Progenitor cell of endocrine pancreas (in vitro differentiated cells): ENCODE results near the gene PARK7. TPM values are rescaled to one million over a fixed set of nuclear protein-coding genes. Genes with fewer than 3 reads are reported as not detected.

Experiments
- DNase-seq: peaks from one replicate; pipeline ENCODE4 v3.0.0; 2021; ENCODE audit warnings: low spot score; ENCODE audit not compliant: unreplicated experiment
- H3K27ac Mint-ChIP-seq: 2 replicates; pipeline ENCODE4 v1.8.0; 2021; ENCODE audit warnings: mild to moderate bottlenecking, moderate library complexity, mixed read lengths
- H3K27me3 Mint-ChIP-seq: 2 replicates; pipeline ENCODE4 v1.8.0; 2021; ENCODE audit warnings: mixed read lengths
- H3K36me3 Mint-ChIP-seq: 2 replicates; pipeline ENCODE4 v1.8.0; 2022; ENCODE audit warnings: mixed read lengths; ENCODE audit not compliant: insufficient read depth
- H3K4me1 Mint-ChIP-seq: 2 replicates; pipeline ENCODE4 v1.8.0; 2021; ENCODE audit warnings: low read depth, mixed read lengths
- H3K4me3 Mint-ChIP-seq: 2 replicates; pipeline ENCODE4 v1.8.0; 2021; ENCODE audit warnings: low read depth, mild to moderate bottlenecking, moderate library complexity, mixed read lengths
- H3K9me3 Mint-ChIP-seq: 2 replicates; pipeline ENCODE4 v1.8.0; 2021; ENCODE audit warnings: low read depth, mixed read lengths
- total RNA-seq: library from RNA; stranded (reverse); gene quantifications from 2 replicates; pipeline ENCODE4 v1.2.1, GENCODE V29; 2021
- TF ChIP-seq, protein P1 (sequence below): fragments of 200-600 bp; sonication (generic); IDR thresholded peaks from one replicate; pipeline ENCODE4 v1.5.0; 2021; ENCODE audit warnings: antibody characterized with exemption, mild to moderate bottlenecking; ENCODE audit not compliant: unreplicated experiment

PARK7 gene
- total RNA-seq, 1 donor from 2014 or later, result 218 TPM

DNA sequence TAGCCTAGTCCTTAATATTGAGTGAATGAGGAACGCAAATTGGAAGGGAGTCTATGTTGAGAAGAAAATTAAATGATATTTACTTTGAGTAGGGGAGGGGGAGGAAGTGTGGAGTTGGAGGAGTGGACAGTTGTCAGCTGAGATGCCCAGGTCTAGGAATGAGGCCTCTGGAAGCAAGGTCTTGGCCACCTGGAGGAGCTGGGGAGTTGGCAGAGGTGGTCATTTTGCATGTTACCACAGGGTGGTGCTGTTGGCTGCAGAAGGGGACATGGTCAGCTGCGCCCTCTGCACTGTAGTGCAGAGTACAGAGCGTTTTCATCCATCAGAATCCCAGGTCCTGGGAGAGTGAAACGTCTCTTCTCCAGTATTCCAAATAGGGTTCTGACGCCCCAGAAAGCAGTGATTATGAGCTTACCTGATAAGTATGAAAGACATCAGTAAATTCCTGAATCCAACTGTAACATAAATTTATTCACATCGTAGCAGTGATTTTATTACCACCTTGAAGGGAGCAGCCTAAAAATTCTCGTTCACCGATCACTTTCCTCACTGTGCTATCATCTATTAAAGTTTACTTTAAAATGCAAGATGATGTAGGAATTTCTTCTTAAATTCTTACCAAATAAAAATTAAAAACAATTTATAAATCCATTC, 13.8 kb downstream of the PARK7 start:
- Mint-ChIP-seq H3K9me3 (no peaks in the 10 kb centered on the region), H3K4me1 (no peaks in the 10 kb centered on the region), H3K36me3 (peaks cover 34% of the 10 kb centered on the region), H3K27me3 (no peaks in the 10 kb centered on the region), H3K27ac (peak overlapping the region; percentile 29), H3K4me3 (no peak overlapping the region)
- peak; percentile 70 for DNase-seq
- TF ChIP-seq, protein P1, sequence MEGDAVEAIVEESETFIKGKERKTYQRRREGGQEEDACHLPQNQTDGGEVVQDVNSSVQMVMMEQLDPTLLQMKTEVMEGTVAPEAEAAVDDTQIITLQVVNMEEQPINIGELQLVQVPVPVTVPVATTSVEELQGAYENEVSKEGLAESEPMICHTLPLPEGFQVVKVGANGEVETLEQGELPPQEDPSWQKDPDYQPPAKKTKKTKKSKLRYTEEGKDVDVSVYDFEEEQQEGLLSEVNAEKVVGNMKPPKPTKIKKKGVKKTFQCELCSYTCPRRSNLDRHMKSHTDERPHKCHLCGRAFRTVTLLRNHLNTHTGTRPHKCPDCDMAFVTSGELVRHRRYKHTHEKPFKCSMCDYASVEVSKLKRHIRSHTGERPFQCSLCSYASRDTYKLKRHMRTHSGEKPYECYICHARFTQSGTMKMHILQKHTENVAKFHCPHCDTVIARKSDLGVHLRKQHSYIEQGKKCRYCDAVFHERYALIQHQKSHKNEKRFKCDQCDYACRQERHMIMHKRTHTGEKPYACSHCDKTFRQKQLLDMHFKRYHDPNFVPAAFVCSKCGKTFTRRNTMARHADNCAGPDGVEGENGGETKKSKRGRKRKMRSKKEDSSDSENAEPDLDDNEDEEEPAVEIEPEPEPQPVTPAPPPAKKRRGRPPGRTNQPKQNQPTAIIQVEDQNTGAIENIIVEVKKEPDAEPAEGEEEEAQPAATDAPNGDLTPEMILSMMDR, result peak; percentile 98

DNA sequence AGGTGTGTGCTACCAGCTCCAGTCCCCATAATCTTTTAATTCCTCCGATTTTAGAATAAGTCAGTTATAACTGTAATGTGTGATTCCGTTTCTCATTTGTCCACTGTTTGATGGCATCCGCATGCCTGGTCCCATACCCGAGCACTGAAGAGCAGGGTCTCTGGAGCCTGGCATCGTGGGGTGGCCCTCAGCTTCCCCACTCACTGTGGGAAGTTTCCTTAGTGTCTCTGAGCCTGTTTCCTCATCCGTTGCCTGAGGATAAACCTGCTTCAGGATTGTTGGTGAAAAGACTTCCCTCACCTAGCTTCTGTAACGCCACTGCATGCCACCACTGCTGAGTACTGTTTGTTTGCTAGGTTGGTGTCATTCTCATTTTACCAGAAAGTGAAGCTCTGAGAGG, 19.5 kb downstream of the PARK7 start:
- H3K27ac Mint-ChIP-seq, result no peak overlapping the region
- H3K4me3 Mint-ChIP-seq, result no peak overlapping the region
- peaks cover 8% of the 10 kb centered on the region for H3K4me1 Mint-ChIP-seq
- no peaks in the 10 kb centered on the region for H3K9me3 Mint-ChIP-seq
- no peaks in the 10 kb centered on the region for H3K27me3 Mint-ChIP-seq
- TF ChIP-seq, protein P1, result no peak
- peaks cover 33% of the 10 kb centered on the region for H3K36me3 Mint-ChIP-seq
- no peak for DNase-seq

DNA sequence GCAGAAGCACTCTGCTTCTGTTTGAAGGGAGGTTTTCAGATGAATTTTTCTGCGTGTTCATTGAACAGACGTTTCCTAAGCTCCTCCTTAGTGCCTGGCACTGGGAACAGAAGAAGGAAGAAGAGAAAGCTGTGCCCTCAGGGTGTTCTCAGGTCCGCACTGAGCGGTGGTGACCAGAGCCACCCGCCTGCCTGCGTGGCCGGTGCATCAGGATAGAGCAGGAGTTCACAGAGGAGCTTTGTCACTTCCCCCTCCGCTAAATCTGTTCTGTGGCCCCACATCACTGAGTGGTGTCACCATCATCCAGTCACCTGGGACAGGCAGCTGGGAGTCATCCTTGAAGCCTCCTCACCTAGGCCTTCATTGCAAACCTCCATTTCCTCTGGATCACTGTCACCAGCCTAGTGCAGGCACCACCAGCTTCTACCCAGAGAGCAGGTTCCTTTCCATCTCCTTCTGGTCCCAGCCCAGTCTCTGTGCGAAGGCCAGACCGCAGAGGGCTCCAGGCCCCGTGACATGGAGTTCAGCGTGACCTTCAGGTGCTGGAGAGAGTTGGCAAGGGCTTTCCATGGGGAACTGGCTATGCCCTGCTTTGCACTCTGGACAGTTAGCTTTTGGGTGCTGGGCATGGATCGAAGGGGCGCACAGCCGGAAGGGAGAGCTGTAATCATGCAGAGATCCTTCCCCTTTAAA, 21.7 kb downstream of the PARK7 start:
- Mint-ChIP-seq H3K27me3 (no peaks in the 10 kb centered on the region), H3K9me3 (no peaks in the 10 kb centered on the region), H3K4me3 (no peak overlapping the region), H3K4me1 (peaks cover 8% of the 10 kb centered on the region), H3K36me3 (peaks cover 35% of the 10 kb centered on the region), H3K27ac (no peak overlapping the region)
- no peak for DNase-seq
- TF ChIP-seq, protein P1, result no peak

DNA sequence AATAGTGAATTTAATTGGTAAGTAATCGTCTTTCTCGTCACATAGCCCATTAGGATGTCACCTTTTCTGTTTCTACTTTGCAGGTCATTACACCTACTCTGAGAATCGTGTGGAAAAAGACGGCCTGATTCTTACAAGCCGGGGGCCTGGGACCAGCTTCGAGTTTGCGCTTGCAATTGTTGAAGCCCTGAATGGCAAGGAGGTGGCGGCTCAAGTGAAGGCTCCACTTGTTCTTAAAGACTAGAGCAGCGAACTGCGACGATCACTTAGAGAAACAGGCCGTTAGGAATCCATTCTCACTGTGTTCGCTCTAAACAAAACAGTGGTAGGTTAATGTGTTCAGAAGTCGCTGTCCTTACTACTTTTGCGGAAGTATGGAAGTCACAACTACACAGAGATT, 23.3 kb downstream of the PARK7 start:
- no peak overlapping the region for H3K27ac Mint-ChIP-seq
- no peak overlapping the region for H3K4me3 Mint-ChIP-seq

DNA sequence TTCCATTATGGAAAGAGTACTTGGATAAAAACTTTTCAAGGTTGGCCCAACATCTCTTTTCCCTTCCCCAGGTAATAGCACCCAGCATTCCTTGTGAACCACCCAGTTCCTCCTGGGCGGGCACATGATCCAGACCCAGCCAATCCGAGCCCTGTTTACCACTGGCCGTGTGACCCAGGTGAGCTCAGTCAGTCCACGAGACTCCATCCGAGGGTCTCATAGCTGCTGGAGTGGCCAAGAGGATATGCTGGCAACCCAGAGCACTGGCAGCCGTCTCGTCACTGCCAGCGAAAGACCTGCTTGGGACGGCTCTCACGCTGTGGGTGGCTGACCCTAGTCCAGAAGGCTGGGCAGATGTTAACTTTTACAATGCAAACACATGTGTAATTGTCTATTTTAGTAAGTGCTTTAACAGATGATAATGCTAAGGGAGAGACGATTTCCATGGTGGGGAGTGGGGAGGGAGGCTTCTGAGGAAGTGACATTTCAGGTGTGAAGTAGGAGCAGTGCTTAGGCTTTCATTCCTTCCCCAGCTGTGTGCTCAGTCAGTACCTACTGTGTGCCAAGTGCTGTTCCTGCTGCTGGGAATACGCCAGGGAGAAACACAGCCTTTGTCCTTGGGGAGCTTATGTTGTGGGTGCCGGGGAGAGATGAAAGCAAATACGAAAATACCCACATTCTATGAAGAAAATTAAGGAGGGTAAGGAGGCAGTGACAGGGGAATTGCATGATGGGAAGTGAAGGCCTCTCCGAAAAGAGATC, 24.5 kb downstream of the PARK7 start:
- no peak for DNase-seq
- H3K4me1 Mint-ChIP-seq, result peaks cover 13% of the 10 kb centered on the region
- no peak overlapping the region for H3K27ac Mint-ChIP-seq
- H3K27me3 Mint-ChIP-seq, result no peaks in the 10 kb centered on the region
- H3K9me3 Mint-ChIP-seq, result no peaks in the 10 kb centered on the region
- H3K36me3 Mint-ChIP-seq, result peaks cover 25% of the 10 kb centered on the region
- no peak overlapping the region for H3K4me3 Mint-ChIP-seq
- TF ChIP-seq, protein P1, result no peak

More for the DNA sequence above, 23.3 kb downstream of the PARK7 start:
- Mint-ChIP-seq H3K27me3 (no peaks in the 10 kb centered on the region), H3K9me3 (no peaks in the 10 kb centered on the region), H3K4me1 (peaks cover 13% of the 10 kb centered on the region), H3K36me3 (peaks cover 28% of the 10 kb centered on the region)
- no peak for DNase-seq
- TF ChIP-seq, protein P1, result no peak
